ENCODE measurements around the gene MITF.

The MITF gene

DNA sequence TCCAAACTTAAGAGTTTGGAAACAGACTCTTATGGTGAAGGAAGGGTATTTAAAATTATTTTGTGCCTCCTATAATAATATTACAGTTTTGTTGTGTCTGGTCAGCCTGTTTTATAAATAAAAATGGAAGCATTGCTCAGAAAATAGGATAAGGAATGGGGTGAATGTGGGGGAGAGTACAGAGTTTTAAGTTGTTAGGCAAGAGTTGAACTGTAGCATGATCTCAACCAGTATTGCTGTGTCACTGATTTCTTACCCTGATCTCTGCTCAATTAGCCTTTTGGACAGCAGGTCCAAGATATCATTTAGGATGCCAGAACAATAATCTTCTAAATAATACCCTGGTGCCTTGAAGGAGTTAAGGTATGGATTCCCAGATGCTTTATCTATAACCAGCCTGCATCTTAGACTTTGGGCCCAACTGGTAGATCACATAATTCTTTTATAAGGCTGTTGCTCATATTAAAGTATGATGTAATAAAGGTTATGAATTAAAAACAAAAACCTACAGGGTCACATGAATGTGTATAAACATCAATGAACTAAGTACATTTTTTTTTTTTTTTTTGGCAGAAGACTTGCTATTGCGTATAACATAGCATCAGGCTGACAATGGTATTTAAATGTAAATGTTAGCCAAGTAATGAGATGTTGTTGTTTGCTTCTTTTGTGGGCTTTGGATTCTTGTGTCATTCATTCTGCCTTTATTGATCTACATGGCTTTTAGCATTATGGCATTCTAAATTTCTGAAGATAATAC, 70.0 kb downstream of the MITF start:
- Histone ChIP-seq H3K79me2 (ENCODE audit: low read length) (no peaks in the 10 kb centered on the region), H2AFZ (ENCODE audit: low read depth, low read length) (no peak overlapping the region), H3K9me3 (ENCODE audit: insufficient read depth, low read length) (no peaks in the 10 kb centered on the region), H3K4me2 (ENCODE audit: low read length) (no peak overlapping the region), H3K9ac (ENCODE audit: low read length) (no peak overlapping the region), H3K36me3 (replicated peaks; ENCODE audit: low read depth, low read length) (no peaks in the 10 kb centered on the region), H4K20me1 (ENCODE audit: insufficient read depth, low read length) (no peaks in the 10 kb centered on the region), H3K27me3 (ENCODE audit: low read depth, low read length) (no peaks in the 10 kb centered on the region), H3K4me1 (ENCODE audit: low read length) (no peaks in the 10 kb centered on the region), H3K27ac (ENCODE audit: low read length) (no peak overlapping the region), H3K4me3 (ENCODE audit: low read length) (no peak overlapping the region)
- TF ChIP-seq, protein P1, sequence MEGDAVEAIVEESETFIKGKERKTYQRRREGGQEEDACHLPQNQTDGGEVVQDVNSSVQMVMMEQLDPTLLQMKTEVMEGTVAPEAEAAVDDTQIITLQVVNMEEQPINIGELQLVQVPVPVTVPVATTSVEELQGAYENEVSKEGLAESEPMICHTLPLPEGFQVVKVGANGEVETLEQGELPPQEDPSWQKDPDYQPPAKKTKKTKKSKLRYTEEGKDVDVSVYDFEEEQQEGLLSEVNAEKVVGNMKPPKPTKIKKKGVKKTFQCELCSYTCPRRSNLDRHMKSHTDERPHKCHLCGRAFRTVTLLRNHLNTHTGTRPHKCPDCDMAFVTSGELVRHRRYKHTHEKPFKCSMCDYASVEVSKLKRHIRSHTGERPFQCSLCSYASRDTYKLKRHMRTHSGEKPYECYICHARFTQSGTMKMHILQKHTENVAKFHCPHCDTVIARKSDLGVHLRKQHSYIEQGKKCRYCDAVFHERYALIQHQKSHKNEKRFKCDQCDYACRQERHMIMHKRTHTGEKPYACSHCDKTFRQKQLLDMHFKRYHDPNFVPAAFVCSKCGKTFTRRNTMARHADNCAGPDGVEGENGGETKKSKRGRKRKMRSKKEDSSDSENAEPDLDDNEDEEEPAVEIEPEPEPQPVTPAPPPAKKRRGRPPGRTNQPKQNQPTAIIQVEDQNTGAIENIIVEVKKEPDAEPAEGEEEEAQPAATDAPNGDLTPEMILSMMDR (IDR thresholded peaks at IDR 0.05; ENCODE audit: low read depth, low read length) = no peak

DNA sequence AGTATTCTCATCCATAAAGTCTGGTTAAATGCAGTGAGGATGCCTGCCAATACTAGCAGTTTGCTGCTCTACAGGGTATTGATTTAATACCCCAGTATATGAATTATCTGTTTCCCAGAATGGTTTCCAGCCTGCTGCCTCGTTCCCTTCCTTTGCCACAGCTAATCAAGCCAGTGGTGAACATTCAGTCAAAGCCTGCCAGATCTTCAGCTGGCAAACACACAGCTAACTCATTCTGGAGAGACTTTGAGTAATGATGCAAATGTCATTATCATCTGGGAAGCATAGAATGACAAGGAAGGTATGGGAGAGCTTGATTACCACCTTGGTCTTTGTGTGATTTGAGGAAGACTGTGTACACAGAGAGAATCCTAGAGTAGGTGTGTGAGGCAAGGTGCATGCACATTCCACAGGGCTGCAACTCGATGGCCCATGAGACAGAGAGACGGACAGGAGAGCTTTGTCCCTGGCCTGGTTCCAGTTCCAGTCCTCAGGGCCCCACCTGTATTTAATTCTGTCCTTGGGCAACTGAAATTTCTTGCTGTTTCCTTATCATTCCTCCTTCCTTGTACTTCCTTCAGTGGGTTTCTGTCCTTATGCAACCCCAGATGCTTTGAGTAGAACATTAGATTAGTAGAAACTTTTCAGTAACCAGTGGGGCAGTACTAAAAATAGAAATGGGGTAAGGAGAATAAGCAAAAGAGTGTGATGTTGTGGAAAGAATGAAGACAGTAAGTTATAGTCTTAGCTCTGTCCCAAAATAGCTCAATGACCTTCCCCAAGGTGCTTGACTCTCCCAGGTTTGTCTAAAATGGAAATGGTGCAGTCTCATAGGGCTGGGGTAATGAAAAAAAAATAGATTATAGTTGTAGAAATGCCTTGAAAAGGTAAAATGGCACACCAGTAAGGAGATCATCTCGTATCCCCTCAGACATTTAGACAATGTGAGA, 72.5 kb downstream of the MITF start:
- no peak overlapping the region for H3K9ac ChIP-seq (ENCODE audit: low read length)
- no peaks in the 10 kb centered on the region for H3K27me3 ChIP-seq (ENCODE audit: low read depth, low read length)
- no peak overlapping the region for H2AFZ ChIP-seq (ENCODE audit: low read depth, low read length)
- no peak overlapping the region for H3K27ac ChIP-seq (ENCODE audit: low read length)
- H3K4me3 ChIP-seq (ENCODE audit: low read length) = no peak overlapping the region
- no peaks in the 10 kb centered on the region for H3K9me3 ChIP-seq (ENCODE audit: insufficient read depth, low read length)
- no peaks in the 10 kb centered on the region for H3K36me3 ChIP-seq (replicated peaks; ENCODE audit: low read depth, low read length)
- no peaks in the 10 kb centered on the region for H4K20me1 ChIP-seq (ENCODE audit: insufficient read depth, low read length)
- H3K4me2 ChIP-seq (ENCODE audit: low read length) = no peak overlapping the region
- no peaks in the 10 kb centered on the region for H3K79me2 ChIP-seq (ENCODE audit: low read length)
- no peaks in the 10 kb centered on the region for H3K4me1 ChIP-seq (ENCODE audit: low read length)
- TF ChIP-seq, protein P1 (IDR thresholded peaks at IDR 0.05; ENCODE audit: low read depth, low read length) = no peak
- no peak for TF ChIP-seq EZH2phosphoT487 (IDR thresholded peaks at IDR 0.05; ENCODE audit: low read depth)

DNA sequence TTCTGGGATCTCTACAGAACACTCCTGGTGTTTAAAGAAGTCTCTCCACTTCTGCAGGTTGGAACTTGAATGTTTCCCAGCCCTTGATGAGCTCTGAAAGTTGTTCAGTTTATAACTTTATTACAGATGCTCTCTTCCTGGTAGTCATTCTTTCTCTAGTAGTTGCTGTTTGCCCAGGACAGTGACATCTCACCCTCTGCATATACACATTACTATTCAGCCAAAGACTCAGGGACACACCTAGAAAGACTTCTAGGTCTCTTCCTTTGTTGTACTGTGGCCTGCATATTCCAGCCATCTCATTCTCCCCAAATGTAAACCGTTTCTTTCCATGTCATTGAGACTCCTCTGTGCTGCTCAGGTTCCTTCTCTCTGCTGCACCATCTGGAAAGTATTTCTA, 76.7 kb downstream of the MITF start:
- Histone ChIP-seq H3K27ac (ENCODE audit: low read length) (no peak overlapping the region), H3K9ac (ENCODE audit: low read length) (no peak overlapping the region), H3K9me3 (ENCODE audit: insufficient read depth, low read length) (no peaks in the 10 kb centered on the region), H3K27me3 (ENCODE audit: low read depth, low read length) (no peaks in the 10 kb centered on the region), H2AFZ (ENCODE audit: low read depth, low read length) (no peak overlapping the region), H3K79me2 (ENCODE audit: low read length) (no peaks in the 10 kb centered on the region), H3K4me1 (ENCODE audit: low read length) (no peaks in the 10 kb centered on the region), H4K20me1 (ENCODE audit: insufficient read depth, low read length) (no peaks in the 10 kb centered on the region), H3K4me2 (ENCODE audit: low read length) (no peak overlapping the region), H3K36me3 (replicated peaks; ENCODE audit: low read depth, low read length) (no peaks in the 10 kb centered on the region), H3K4me3 (ENCODE audit: low read length) (no peak overlapping the region)
- TF ChIP-seq, protein P1 (IDR thresholded peaks at IDR 0.05; ENCODE audit: low read depth, low read length) = no peak
- no peak for TF ChIP-seq EZH2phosphoT487 (IDR thresholded peaks at IDR 0.05; ENCODE audit: low read depth)

DNA sequence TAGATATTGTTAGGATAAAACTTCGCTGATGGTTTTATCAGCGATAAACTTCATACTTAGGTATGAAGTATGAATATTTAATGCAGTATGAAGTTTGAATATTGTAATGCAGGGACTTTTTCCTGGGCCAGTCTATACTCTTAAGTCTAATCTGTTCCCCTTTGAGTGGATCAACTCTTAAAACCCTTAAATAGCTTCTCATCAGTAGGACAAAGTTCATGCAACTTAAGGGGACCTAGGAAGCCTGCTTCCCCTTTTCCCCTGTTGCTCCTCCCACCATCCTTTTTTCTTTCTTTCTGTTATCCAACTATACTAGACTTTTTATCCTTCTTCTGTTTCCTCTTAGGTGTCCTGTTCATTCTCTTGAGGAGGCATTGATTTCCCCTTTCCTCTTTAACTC, 78.7 kb downstream of the MITF start:
- H3K36me3 ChIP-seq (replicated peaks; ENCODE audit: low read depth, low read length) = no peaks in the 10 kb centered on the region
- TF ChIP-seq, protein P1 (IDR thresholded peaks at IDR 0.05; ENCODE audit: low read depth, low read length) = no peak
- TF ChIP-seq EZH2phosphoT487 (IDR thresholded peaks at IDR 0.05; ENCODE audit: low read depth) = no peak
- no peak overlapping the region for H3K9ac ChIP-seq (ENCODE audit: low read length)
- H3K4me2 ChIP-seq (ENCODE audit: low read length) = no peak overlapping the region
- no peaks in the 10 kb centered on the region for H3K9me3 ChIP-seq (ENCODE audit: insufficient read depth, low read length)
- no peaks in the 10 kb centered on the region for H3K4me1 ChIP-seq (ENCODE audit: low read length)
- no peak overlapping the region for H2AFZ ChIP-seq (ENCODE audit: low read depth, low read length)
- no peaks in the 10 kb centered on the region for H3K27me3 ChIP-seq (ENCODE audit: low read depth, low read length)
- no peak overlapping the region for H3K4me3 ChIP-seq (ENCODE audit: low read length)
- no peaks in the 10 kb centered on the region for H4K20me1 ChIP-seq (ENCODE audit: insufficient read depth, low read length)
- H3K79me2 ChIP-seq (ENCODE audit: low read length) = no peaks in the 10 kb centered on the region
- H3K27ac ChIP-seq (ENCODE audit: low read length) = no peak overlapping the region
